ENCODE measurements around the gene PARD3B. TPM values are rescaled to one million over a fixed set of nuclear protein-coding genes. Genes with fewer than 3 reads are reported as not detected.

Gene PARD3B
- total RNA-seq, 1 experiment from 2014 or later: 2.0 TPM

- no peak overlapping the region for H2AFZ ChIP-seq (ENCODE audit: low read depth, low read length, poor library complexity, severe bottlenecking)
- H3K79me2 ChIP-seq (ENCODE audit: insufficient read depth, low read length): no peaks in the 10 kb centered on the region
- POLR2A ChIA-PET: no interaction called here
- H3K36me3 ChIP-seq (ENCODE audit: control insufficient read depth in 1 of 2, insufficient read depth in 2 of 2, low read length in 2 of 2): no peaks in the 10 kb centered on the region
- RAD21 ChIA-PET (ENCODE audit: low non-redundant PET in 1 of 2, low total read pairs in 2 of 2, uncharacterized antibody in 2 of 2, unreplicated experiment in 2 of 2): no interaction called here
- TF ChIP-seq, protein P1, sequence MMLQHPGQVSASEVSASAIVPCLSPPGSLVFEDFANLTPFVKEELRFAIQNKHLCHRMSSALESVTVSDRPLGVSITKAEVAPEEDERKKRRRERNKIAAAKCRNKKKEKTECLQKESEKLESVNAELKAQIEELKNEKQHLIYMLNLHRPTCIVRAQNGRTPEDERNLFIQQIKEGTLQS (IDR thresholded peaks at IDR 0.05): no peak
- TF ChIP-seq CBX3 (IDR thresholded peaks at IDR 0.05; ENCODE audit: low read depth): no peak
- TF ChIP-seq, protein P2, sequence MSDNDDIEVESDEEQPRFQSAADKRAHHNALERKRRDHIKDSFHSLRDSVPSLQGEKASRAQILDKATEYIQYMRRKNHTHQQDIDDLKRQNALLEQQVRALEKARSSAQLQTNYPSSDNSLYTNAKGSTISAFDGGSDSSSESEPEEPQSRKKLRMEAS (IDR thresholded peaks at IDR 0.05): no peak
- no peak for TF ChIP-seq RAD21 (IDR thresholded peaks at IDR 0.05; ENCODE audit: low read depth)
- TF ChIP-seq EZH2 (IDR thresholded peaks at IDR 0.05): no peak
- no peak for TF ChIP-seq TCF7L2 (IDR thresholded peaks at IDR 0.05; ENCODE audit: borderline replicate concordance, extremely low read depth, insufficient read depth, insufficient read length)
- TF ChIP-seq SRF (IDR thresholded peaks at IDR 0.05; ENCODE audit: low read depth): no peak
- TF ChIP-seq EGR1 (IDR thresholded peaks at IDR 0.05; ENCODE audit: low read depth): no peak
- no peak for TF ChIP-seq JUND (IDR thresholded peaks at IDR 0.05)
- no peak for TF ChIP-seq SIN3A (IDR thresholded peaks at IDR 0.05; ENCODE audit: low read depth)
- TF ChIP-seq CTCF (IDR thresholded peaks at IDR 0.05 in 2 of 3, conservative IDR thresholded peaks at IDR 0.05 in 1 of 3; ENCODE audit: borderline replicate concordance in 1 of 3, insufficient read depth in 1 of 3, low read depth in 2 of 3, low read length in 2 of 3): no peak
- TF ChIP-seq POLR2AphosphoS5 (IDR thresholded peaks at IDR 0.05; ENCODE audit: low read depth, low read length): no peak
- TF ChIP-seq CEBPB (IDR thresholded peaks at IDR 0.05; ENCODE audit: low read depth): no peak
- TF ChIP-seq ELF1 (IDR thresholded peaks at IDR 0.05; ENCODE audit: borderline replicate concordance, low read depth): no peak
- no peak for TF ChIP-seq REST (IDR thresholded peaks at IDR 0.05; ENCODE audit: low read depth)
- TF ChIP-seq ZFX (IDR thresholded peaks at IDR 0.05): no peak
- H3K4me2 ChIP-seq (ENCODE audit: low read length): no peak overlapping the region
- H4K20me1 ChIP-seq (ENCODE audit: insufficient read depth): no peaks in the 10 kb centered on the region
- no TSS peak for BruUV-seq (replicated peaks)
- no peak overlapping the region for H3K4me3 ChIP-seq (replicated peaks in 1 of 2; ENCODE audit: low read depth in 1 of 2, low read length in 2 of 2)
- no peaks in the 10 kb centered on the region for H3K4me1 ChIP-seq (ENCODE audit: control insufficient read depth in 1 of 2, insufficient read depth in 2 of 2, low read length in 2 of 2)
- peaks cover 18% of the 10 kb centered on the region for H3K27me3 ChIP-seq (ENCODE audit: insufficient read depth, low read length)
- H3K9ac ChIP-seq (ENCODE audit: low read length): no peak overlapping the region
- intact Hi-C loops (cut with micrococcal nuclease): no loop called here
- no peak overlapping the region for H3K27ac ChIP-seq (ENCODE audit: low read depth, low read length)
- CTCF ChIA-PET: no interaction called here
- H3K9me2 ChIP-seq (ENCODE audit: insufficient read depth): no peaks in the 10 kb centered on the region
- DNase-seq (ENCODE audit: low read depth, low spot score) (no peak), ATAC-seq (no peak)
- no peaks in the 10 kb centered on the region for H3K9me3 ChIP-seq (ENCODE audit: control insufficient read depth in 1 of 2, insufficient read depth in 1 of 2, low read depth in 1 of 2, low read length in 2 of 2)
These were observed 1110.6 kb downstream of the PARD3B start for GRCh38 chr2:205655779-205656456.
